Activated CD8-positive, alpha-beta memory T cell treated with anti-CD3 and anti-CD28 coated beads for 1 hour (primary cell): ENCODE measurements around the gene SNX33.
"Not testable (repeated sequence)": the region's sequence is repeated elsewhere in the genome, so short reads cannot be mapped to it uniquely, and the experiment has no call there.

ENCODE experiments used
- DNase-seq, 2 donors: peaks; one replicate each; pipeline ENCODE4 v3.0.0-alpha.2; 2020; ENCODE audit warnings: low read depth in 1 of 2; ENCODE audit errors: extremely low read depth in 1 of 2

Gene SNX33, protein sequence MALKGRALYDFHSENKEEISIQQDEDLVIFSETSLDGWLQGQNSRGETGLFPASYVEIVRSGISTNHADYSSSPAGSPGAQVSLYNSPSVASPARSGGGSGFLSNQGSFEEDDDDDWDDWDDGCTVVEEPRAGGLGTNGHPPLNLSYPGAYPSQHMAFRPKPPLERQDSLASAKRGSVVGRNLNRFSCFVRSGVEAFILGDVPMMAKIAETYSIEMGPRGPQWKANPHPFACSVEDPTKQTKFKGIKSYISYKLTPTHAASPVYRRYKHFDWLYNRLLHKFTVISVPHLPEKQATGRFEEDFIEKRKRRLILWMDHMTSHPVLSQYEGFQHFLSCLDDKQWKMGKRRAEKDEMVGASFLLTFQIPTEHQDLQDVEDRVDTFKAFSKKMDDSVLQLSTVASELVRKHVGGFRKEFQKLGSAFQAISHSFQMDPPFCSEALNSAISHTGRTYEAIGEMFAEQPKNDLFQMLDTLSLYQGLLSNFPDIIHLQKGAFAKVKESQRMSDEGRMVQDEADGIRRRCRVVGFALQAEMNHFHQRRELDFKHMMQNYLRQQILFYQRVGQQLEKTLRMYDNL

DNA sequence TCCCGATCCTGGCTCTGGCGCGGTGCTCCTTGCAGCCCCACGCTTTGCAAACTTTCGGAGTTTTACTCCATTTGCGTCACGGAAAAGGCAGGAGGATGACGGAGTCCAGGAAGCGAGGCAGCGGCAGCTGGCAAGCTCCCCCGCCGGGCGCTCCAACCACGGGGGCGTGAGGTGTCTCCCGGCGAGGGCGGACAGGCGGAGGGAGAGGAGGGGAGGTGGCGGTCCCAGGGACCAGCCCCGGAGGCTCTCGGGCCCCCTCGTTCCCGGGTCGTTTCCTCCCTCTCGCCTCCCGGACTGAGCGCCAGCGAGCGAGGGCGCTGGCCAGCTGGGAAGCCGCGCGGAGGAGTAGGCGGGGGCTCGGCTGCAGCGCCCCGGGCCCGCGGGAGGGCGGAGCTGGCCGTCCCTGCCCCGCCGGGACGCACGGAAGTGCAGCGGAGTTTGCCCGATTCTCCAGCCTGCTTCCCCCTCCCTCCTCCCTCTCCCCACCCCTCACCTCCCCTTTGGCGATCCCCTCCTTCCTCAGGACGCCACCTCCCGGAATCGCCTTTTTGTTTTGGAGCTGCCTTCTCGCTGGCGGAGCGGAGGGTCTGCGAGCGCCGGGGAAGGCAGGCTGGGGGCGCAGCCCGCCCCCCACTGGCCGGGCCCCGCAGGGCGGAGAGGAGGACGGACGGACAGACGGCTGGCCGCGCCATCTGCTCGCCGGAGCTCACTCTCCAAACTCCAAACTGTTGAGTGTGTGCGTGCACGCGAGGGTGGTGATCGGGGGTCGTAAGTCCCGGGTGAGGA, at the start of gene SNX33:
TSS of gene SNX33 (plus strand) at position 543 of the 786 bp plus-strand sequence. CDS start 1,191 bp downstream, outside the sequence.
- peak in 1 of 2 donors; percentile 33 for DNase-seq

DNA sequence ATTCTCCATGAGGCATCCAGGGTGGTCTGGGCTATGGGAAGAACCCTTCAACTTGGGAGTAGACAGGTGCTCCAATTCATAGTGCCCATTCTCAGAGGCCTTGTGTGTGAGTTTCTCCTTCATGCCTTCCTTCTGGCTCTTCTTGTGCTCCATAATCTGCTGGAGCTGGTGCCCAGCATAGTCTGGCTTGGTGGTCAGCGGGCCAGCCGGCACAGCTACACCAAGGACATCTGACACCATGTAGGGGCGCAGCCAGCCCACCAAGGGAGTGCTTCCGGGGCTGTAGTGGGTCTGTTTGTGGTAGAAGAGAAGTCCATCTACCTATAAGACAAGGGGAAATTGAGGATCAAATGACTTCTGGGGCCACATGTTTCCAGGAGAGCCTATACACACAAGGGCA, 49.4 kb upstream of the SNX33 start:
- no peak for DNase-seq

DNA sequence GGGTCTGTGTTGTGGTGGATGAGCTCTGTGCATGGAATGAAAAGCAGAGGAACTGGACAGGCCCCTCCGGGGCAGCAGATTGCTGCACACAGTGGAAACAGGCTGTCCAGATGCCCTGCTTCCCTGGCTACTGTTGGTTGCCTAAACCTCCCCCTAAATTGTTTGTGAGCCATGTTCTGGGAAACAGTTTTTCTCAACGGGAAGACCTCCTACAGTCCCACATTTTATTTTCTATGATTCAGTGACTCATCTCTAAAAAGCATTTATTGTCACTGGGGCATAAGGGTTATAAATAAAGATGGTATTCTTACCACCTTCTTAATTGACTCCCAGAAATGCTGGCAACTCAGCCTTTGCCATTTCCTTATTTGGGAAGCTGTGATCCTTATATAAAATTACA, 48.3 kb upstream of the SNX33 start:
- no peak for DNase-seq

DNA sequence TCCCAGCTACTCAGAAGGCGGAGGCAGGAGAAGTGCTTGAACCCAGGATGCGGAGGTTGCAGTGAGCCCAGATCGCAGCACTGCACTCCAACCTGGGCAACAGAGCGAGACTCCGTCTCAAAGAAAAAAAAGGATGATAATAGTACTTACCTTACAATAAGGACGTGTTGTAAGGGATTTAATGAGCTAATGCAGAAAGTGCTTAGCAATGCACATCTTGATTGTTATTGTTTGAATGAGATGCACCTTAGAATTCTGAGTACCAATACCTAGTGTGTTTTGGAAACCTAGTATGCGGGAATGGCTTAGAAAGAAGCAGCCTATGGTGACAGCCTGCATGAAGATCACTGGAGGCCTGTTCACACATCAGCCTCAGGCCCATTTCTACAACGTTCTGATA, 41.7 kb upstream of the SNX33 start:
- DNase-seq = no peak

DNA sequence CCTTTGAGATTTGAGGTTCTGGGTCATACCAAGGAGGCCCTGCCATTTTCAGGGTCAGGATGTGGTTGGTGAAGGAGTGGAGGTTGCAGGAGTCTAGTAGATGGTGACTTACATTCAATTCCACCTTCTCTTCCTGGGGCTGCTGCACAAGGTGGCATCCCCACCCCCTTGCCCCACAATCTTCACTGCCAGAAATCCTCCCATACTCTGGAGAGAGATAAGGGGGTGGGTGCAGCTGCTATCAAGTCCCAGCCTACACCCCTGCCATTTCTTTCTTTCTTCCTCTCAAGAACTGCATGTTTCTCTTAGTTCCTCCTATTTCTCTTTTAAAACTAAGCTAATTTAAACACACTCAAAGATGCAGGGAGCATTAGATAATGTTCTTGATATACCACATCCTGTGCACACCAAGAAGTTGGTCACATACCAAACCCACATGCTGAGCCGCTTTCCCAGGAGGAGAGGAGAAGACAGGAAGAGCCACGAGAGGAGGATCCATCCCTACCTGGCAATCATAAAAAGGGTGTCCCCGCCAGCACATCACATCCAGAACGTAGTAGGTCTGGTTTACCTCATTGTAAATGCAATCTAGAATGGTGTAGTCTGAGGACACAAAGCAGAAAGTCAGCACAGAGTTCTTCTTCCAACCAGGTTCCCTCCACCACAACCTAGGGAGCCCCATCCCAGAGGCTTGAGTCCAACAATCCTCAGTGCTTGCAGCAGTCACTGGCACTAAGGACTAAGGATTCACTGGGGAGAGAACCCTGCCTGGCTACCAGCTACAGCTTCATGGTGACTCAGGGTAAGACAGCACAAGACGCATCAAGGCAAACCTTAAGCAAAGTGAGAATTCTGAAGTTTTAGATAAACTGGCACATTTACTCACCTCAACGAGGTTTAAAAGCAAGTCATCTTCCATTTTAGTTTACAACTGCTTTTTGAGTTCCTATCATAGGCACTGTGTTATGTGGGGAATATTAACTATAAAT, 40.7 kb upstream of the SNX33 start:
- DNase-seq = no peak

DNA sequence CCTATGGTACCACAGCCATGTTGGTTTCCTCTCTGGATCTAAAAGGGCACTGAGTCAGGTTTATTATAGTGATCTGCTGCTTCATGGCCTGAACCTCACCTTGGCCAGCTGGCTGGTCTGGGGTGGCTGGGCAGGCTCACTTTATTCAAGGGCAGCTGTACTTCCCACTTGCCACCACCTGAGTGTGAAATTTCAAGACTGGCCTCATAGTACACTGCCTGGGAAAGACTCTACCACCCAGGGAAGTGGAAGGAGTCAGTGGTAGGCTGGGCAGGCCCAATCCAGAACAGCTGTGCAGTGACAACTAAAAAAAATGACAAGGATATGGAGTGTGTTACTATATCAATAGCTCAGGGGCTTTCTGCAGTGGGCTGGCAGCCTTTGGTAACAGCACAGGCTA, 30.9 kb upstream of the SNX33 start:
- DNase-seq = no peak

DNA sequence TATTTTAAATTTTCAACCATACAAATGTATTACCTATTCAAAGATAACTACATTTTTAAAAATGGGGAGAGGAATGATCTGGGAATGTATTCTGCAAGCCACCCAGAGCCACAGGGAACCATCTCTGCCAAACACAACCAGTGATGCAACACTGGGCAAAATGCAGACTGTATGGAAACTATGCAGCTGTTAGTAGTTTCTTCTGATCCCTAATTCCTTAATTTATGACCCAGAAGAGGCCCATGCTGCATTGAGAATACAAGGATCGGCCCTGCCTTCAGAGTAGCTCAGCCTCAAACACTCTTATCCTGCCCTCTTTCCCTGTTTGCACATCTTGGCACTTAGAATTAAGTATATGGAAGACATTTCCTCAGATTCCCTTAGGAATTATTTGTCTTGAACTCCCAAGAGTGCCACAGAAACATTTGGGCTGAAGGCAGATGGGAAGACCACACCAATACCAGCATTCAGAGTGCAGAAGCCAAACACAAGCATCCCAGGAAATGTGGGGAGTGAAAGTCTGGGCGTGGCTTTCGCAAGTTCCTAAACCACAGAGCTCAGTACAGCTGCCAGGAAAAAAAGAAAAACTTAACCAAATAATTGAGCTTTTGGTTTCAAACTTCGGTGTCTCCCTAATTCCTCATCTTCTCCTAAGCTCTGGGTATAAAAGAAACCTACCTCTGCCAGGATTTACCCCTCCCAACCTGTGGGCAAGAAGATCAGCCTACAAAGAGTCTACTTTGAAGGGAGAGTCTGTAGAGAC, 27.5 kb upstream of the SNX33 start:
- DNase-seq = no peak

DNA sequence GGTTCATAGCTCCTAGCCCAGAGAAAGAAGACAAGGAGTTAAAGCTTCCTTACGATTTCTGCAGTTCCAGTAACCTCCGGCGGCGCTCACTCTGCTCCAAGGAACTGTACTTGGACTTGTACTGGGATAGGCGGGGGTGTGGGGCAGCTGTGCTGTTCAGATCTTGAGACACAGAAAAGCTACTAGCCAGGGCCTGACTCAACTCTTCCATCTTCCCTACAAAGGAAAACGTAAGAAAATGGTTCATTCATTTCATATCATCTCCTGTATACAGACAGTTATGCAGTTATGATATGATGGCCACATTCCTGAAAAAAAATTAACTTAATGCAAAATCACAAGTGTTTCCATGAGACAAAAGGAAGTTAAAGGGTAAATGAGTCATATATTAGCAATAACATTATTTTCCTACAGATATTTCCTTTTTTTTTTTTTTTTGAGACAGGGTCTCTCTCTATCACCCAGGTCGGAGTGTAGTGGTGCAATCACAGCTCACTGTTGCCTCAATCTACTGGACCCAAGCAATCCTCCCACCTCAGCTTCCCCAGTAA, 26.8 kb upstream of the SNX33 start:
- DNase-seq = no peak

DNA sequence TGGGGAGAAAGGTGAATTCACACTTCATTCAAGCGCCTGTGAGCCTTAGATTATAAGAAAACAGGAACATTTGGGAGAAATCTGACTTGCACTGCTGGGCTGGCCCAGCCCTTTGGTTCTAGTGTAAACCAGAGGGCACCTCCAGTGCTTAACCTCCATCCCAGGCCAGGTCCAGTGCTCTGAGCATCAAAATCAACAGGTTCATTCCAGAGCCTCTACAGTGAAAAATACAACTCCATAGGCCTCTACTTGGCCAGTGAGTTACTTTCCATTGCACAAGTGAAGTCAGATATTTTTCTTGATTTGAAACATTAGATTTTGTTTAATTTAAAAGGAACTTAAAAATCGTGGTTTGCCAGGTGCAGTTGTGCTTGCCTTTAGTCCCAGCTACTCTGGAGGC, 25.2 kb upstream of the SNX33 start:
- DNase-seq = no peak

DNA sequence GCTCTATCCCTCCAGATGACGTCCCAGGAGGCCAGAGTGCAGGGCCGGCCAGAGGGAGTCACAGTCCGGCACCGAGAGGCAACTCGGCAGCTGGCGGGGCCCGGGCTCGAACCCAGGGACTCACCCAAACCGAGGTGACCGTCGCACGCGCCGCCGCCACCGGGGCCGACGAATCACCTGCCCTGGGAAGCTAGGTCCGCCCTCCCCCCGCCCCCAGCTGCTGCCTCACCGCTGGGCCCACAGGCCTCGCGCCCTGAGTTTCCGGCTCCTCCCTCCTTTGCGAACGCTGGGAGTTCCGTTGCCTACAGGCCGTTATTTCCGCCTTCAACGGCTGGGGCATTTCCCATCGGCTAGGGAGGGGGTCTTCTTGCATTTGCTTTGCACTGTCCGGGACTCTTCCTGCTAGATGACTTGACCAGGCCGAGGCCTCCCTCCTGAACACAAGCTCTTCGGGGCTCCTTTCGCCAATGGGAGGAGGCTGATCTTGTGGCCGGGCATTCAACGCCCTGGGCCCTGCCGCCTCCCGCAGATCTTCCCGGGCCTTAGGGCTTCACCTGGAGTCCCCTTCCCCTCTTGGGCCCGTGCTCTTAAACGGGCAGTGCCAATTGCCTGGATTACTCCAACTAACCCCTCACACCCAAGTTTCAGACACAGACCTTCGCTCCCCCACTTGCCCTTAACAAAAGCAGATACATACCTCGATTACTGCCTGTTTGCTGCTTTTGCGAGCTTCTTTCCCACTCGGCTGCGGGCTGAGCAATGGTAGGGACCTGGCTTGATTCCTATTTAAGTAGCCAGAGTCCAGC, 22.0 kb upstream of the SNX33 start, which contains the start of gene SNUPN:
TSS of gene SNUPN (minus strand) at position 184 of the 806 bp plus-strand sequence. CDS start 4,674 bp downstream, outside the sequence.
- DNase-seq = peak; percentile 74 to 86

DNA sequence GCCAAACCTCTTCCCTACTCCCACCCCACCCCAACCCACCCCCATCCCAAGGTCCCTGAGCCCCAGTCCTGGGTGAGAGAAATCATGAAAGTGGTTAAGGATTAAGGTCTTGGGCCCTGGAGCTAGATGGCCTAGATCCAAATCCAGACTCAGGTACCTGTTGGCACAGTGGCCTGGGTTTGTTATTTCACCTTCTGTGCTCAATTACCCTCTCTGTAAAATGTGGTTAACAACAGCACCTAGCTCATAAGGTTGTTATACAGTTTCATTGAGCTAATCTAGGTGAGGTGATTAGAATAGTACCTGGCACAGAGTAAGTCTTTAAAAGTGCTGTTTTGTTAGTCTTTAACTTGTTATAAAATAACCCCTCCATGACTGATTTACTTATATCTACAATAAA, 15.8 kb upstream of the SNX33 start:
- no peak for DNase-seq

DNA sequence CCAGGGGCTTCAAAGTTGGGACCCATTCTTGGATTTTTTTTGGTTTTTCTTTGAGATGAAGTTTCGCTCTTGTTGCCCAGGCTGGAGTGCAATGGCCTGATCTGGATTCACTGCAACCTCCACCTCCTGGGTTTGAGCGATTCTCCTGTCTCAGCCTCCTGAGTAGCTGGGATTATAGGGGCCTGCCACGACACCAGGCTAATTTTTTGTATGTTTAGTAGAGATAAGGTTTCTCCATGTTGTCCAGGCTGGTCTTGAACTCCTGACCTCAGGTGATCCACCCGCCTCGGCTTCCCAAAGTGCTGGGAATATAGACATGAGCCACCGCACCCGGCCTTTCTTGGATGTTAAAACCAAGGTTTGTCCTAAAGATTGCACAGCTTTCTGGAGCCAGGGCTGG, 13.8 kb upstream of the SNX33 start:
- not testable (repeated sequence) for DNase-seq

DNA sequence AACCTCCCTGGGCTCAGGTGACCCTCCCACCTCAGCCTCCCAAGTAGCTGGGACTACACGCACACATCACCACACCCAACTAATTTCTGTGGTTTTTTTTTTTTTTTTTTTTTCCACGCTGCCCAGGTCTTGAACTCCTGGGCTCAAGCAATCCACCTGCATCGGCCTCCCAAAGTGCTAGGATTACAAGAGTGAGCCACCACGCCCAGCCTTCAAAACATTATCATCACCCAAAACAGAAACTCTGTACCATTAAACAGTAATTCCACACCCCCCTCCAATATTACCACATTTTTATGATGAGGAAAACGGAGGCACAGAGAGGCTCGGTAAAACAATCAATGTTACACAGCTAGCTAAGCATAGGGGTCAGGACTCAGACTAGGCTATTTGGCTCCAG, 11.7 kb upstream of the SNX33 start:
- no peak for DNase-seq

DNA sequence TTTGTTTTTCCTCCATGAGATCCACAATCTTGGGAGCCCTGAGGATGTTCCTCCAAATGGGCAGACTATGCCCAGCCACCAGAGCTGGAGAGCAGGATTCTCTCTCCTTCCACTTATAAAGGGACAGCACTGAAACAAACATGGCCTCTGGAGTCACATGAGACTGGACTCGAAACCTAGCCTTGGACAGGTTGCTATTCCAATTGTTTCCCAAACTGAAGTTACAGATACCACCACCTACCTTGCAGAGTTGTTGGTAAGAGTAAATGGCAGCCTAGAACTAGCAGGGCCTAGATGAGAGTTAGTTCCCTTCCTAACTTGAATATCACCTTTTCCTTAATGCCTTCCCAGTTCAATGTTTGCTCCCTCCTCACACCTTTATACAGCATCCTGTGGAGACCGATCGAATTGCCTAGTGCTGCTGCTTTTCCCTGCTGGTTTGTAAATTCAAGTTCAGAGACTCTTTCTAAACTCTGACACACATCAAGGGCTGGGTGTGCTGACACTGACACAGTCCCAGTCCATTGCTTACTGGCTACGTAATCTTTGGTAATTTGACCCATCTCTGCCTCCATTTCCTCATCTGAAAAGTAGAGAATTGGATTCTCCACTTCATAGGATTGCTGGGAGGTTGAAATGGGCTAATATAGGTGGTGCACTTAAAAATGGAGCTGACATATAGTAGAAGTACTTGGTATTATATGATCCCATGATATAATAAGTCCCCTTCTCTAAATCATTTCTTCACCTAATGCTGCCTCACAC, 10.3 kb upstream of the SNX33 start:
- no peak for DNase-seq

DNA sequence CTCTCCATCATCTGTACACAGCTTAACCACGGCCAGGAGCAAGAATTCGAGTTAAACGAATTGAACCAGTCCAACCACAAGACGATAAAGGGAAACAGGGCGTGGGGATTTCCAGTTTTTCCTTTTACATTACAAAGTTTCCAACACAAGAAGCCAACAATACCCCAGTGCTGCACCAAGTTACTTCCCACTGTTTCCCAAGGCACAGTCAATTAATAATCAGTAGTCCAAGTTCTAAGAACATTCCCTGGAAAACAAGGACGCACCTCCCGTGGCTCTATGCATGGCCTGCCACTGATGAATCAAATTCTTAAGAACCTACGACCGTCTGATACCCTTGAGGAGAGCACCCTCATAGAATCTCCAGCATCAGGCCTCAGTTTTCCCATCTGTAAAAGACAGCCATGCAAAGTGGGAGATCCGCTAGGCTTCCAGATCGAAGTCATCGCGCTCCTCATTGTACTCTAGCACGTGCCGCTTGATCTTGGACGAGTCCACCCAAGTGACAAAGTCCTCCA, 8.5 kb upstream of the SNX33 start:
- DNase-seq = no peak

DNA sequence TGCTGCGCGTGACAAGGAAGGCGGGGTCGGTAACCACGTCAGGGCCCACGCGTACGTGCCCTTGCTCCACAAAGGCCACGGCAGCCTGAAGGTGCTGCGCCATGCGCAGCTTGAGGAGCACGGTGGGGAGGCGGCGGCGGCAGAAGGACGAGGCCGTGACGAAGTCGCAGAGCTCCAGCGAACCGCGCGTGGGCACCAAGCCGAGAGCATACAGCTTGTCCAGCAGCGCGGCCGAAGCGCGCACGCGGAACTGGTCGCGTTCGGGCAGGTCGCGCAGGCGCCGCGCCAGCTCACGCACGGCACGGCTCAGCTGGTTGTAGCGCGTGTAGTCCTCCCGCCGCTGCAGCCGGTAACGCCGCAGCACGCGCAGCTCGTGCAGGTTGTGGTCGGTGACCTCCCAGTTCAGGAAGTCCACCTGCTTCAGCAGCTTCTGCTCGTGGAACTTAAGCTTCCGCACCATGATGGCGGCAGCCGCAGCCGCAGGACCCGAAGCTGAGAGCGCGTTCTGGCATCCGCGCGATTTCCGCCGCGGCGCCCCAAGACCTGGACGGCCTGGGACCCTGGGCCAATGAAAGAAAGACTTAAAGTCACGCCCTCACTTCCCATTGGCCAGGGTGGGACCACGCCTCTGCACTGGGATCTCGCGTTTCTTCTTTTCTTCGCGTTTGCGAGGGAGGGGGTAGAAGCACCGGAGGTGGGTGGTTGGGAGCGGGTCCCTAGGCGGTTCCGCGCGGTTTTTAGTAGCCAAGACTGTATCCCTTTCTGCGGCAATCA, 7.8 kb upstream of the SNX33 start, which contains the start of gene IMP3:
TSS of gene IMP3 (minus strand) at position 516 of the 774 bp plus-strand sequence. CDS start at position 460, 56 bp downstream.
- DNase-seq = peak; percentile 79 to 82
